ENCODE measurements around the gene MGMT.

- TF ChIP-seq ZNF274 (IDR thresholded peaks at IDR 0.05; ENCODE audit: borderline replicate concordance, low read depth, low read length) (no peak), ZNF134 (CRISPR knock-in tag; conservative IDR thresholded peaks at IDR 0.05) (no peak), SMARCA4 (IDR thresholded peaks at IDR 0.05) (no peak)
- TF ChIP-seq, protein P1, sequence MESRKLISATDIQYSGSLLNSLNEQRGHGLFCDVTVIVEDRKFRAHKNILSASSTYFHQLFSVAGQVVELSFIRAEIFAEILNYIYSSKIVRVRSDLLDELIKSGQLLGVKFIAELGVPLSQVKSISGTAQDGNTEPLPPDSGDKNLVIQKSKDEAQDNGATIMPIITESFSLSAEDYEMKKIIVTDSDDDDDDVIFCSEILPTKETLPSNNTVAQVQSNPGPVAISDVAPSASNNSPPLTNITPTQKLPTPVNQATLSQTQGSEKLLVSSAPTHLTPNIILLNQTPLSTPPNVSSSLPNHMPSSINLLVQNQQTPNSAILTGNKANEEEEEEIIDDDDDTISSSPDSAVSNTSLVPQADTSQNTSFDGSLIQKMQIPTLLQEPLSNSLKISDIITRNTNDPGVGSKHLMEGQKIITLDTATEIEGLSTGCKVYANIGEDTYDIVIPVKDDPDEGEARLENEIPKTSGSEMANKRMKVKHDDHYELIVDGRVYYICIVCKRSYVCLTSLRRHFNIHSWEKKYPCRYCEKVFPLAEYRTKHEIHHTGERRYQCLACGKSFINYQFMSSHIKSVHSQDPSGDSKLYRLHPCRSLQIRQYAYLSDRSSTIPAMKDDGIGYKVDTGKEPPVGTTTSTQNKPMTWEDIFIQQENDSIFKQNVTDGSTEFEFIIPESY (CRISPR knock-in tag; IDR thresholded peaks at IDR 0.05), result no peak
Observed at GRCh38 chr10:129495256-129495655, 28.2 kb downstream of the MGMT start.

Measured in K562 (cell line).